ENCODE results near the gene RWDD3. TPM values are rescaled to one million over a fixed set of nuclear protein-coding genes. Genes with fewer than 3 reads are reported as not detected.

RWDD3 gene, protein sequence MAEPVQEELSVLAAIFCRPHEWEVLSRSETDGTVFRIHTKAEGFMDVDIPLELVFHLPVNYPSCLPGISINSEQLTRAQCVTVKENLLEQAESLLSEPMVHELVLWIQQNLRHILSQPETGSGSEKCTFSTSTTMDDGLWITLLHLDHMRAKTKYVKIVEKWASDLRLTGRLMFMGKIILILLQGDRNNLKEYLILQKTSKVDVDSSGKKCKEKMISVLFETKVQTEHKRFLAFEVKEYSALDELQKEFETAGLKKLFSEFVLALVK
- total RNA-seq = 10 to 100 TPM; 15.4 to 15.8 TPM

DNA sequence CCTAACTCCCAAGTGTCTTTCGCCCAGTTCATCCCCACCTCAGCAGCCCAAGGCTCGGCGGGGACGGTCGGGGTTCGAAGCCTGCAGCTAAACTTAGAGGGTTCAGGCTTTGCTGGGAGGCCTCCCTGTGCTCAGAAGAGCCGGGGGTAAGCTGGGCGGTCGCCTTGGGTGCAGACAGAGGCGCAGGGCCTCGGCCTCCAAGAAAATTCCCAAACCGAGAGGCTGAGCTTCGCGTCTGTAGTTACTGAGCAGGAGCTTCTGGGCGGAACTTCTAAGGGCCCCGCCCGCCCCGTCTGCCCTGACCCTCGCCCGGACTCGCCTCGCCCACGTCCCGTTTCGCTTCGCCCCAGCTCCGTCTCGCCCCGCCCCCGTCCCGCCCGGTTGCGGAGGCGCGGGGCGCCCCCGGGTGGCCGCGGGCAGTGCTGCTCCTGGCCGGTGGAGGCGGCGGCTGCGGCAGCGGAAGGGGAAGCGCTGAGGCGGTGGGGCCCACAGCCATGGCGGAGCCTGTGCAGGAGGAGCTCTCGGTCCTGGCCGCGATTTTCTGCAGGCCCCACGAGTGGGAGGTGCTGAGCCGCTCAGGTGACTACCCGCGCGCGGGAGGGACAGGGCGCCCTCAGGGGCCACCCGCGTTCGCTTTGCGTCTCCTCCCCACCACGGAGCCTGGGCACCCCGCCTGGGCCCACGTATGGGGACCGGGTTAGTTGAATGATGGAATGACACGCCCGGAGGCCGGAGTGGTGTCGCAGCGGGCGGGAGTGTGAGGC, at the start of gene RWDD3:
TSS of gene RWDD3 (plus strand) at position 474 of the 764 bp plus-strand sequence. CDS start at position 495, 21 bp downstream.
- peak; percentile 95 to 96 for ATAC-seq (replicated peaks in 1 of 2)
- DNase-seq = peak; percentile 93 to 97
- Mint-ChIP-seq H3K4me1 (ENCODE audit: low read depth) (peaks cover 35% of the 10 kb centered on the region), H3K9me3 (no peaks in the 10 kb centered on the region), H3K4me3 (peak within 1 kb of the TSS; percentile 90 to 97), H3K27me3 (ENCODE audit: low read depth) (peaks cover 9% of the 10 kb centered on the region), H3K36me3 (ENCODE audit: insufficient read depth in 2 of 2) (peaks cover 2% of the 10 kb centered on the region in 2 donors), H3K27ac (peak within 1 kb of the TSS; percentile 95)

DNA sequence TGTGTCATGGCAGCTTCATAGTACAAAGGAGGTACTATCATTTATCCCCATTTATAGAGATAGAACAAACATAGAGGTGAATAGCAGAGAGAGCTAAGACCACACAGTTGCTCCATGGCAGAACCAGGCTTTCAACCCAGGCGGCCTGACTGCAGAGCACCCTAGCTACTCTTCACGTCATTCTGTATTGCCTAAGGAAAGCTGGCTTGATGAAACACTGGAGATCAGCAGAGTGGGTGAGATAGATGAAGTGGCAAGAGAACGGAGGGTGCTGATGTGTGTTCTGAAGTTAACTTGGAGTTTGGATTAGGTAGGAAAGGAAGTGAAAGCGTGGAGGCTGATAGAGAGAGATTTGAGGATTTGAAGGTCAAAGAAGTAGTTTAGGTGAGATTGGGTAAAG, 47.9 kb upstream of the RWDD3 start:
- Mint-ChIP-seq H3K4me1 (ENCODE audit: low read depth) (no peaks in the 10 kb centered on the region), H3K27ac (no peak overlapping the region), H3K36me3 (ENCODE audit: insufficient read depth in 2 of 2) (no peaks in the 10 kb centered on the region), H3K4me3 (no peak overlapping the region), H3K9me3 (no peaks in the 10 kb centered on the region), H3K27me3 (ENCODE audit: low read depth) (peaks cover 28% of the 10 kb centered on the region)
- ATAC-seq (replicated peaks in 1 of 2) (no peak), DNase-seq (no peak)

DNA sequence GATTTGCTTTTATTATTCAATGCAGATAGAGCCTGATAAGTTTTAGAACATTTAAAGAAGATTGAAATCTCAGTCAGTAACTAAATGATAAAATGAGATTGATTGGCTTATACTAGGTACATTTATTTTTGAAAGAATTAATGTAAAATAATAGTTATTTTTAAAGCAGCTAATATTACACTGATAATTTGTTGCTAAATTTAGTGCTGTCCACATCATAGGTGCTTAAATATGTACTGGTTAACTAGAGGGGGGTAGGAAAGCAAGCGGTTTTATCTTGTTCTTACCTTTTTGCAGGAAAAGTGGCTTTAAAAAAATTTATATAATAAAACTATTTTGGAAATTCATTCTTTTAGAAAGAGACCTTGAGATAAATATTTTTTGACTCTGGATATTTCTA, 40.4 kb upstream of the RWDD3 start:
- peaks cover 7% of the 10 kb centered on the region for H3K27me3 Mint-ChIP-seq (ENCODE audit: low read depth)
- H3K27ac Mint-ChIP-seq = no peak overlapping the region
- no peaks in the 10 kb centered on the region for H3K4me1 Mint-ChIP-seq (ENCODE audit: low read depth)
- H3K4me3 Mint-ChIP-seq = no peak overlapping the region
- no peaks in the 10 kb centered on the region for H3K36me3 Mint-ChIP-seq (ENCODE audit: insufficient read depth in 2 of 2)
- DNase-seq = no peak
- no peak for ATAC-seq (replicated peaks in 1 of 2)
- H3K9me3 Mint-ChIP-seq = no peaks in the 10 kb centered on the region

DNA sequence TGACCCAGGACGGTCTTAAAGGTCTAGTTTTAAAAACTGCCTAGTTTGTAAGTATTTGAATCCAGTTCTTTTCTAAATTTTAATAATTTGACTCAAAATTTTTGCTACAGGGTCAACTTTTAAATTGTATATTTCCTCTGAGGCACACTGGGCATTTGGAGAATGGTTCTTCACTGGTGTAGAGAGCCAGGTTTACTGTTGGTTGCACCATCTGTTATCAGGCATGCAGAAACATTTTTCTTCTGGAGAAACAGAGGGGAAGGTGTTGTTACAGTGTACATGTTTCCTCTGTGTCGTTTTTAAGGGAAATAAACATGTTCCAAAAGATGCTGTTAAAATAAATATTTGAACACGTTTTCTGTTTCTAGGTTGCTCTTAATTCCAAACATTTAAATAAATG, 39.0 kb upstream of the RWDD3 start:
- no peaks in the 10 kb centered on the region for H3K4me1 Mint-ChIP-seq (ENCODE audit: low read depth)
- ATAC-seq (replicated peaks in 1 of 2) (no peak), DNase-seq (no peak)
- H3K4me3 Mint-ChIP-seq = no peak overlapping the region
- H3K36me3 Mint-ChIP-seq (ENCODE audit: insufficient read depth in 2 of 2) = no peaks in the 10 kb centered on the region
- H3K9me3 Mint-ChIP-seq = no peaks in the 10 kb centered on the region
- no peaks in the 10 kb centered on the region for H3K27me3 Mint-ChIP-seq (ENCODE audit: low read depth)
- no peak overlapping the region for H3K27ac Mint-ChIP-seq

DNA sequence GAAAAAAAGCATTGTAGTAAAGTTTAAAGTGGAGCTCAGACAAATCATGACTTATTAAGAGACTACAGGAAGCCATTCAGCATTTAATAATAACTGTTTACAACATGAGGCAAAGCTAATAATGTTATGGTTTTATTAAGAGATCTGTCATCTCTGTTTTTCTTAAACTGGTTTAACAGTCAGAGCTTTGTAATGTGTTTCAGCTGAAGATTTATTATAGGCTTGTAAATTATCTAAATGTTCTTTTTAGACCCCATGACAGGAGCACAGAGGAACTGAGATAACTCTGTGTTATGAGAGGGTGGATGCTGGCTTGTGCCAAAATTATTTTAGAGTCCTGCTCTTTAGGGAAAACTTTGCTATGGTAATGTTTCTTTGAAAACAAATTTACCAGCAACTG, 38.0 kb upstream of the RWDD3 start:
- ATAC-seq (replicated peaks in 1 of 2) = no peak
- Mint-ChIP-seq H3K4me3 (no peak overlapping the region), H3K36me3 (ENCODE audit: insufficient read depth in 2 of 2) (no peaks in the 10 kb centered on the region), H3K9me3 (no peaks in the 10 kb centered on the region), H3K27ac (no peak overlapping the region), H3K27me3 (ENCODE audit: low read depth) (no peaks in the 10 kb centered on the region), H3K4me1 (ENCODE audit: low read depth) (no peaks in the 10 kb centered on the region)
- DNase-seq = no peak

DNA sequence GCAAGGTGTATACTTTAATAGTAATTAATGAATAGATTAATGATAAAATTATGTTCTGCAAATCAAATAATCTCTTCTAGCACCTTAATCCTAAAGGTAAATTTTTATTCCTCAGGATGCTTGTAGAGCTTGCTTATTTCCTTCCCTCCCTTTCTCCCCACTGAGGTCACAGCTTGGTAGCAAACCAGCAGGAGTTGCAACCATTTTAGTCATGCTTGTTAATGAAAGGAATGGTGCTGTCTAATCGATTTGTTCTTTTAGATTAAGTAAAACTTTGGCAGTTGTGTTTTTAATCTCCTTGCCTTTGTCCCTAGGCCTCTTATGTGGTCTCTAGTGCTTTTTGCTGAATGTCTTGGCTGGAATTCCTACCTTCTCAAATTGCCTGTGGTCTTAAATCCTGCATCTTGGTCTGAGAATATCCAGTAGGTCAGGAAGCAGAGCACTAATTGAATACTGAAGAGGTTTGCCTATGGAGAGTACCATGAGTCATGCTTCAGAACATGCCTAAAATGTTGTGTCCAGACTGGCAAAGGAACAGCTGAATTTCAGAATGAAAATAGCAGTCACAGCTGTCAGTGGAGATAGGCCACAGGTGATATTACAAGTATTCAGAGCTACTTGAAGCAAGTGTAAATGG, 36.3 kb upstream of the RWDD3 start:
- DNase-seq = no peak
- Mint-ChIP-seq H3K4me3 (no peak overlapping the region), H3K4me1 (ENCODE audit: low read depth) (no peaks in the 10 kb centered on the region), H3K27ac (no peak overlapping the region), H3K27me3 (ENCODE audit: low read depth) (no peaks in the 10 kb centered on the region), H3K36me3 (ENCODE audit: insufficient read depth in 2 of 2) (no peaks in the 10 kb centered on the region), H3K9me3 (no peaks in the 10 kb centered on the region)
- no peak for ATAC-seq (replicated peaks in 1 of 2)

DNA sequence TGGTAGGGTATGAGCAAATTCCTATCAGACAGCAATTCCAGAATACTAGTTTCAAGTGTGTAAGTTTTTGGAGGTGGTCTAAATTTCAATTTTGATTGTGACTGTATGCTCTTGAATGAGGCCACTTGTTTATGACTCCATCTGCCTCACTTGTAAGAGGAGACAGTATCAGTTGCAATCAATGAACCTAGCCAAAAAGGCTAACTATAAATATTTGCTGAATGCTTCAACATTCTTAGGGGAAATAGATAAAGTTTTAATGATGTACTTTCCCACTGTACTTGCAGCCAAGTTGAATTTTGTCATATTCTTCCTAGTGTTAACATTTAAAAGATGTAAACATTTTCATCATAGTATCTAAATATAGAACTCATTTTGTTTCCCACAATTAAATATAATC, 32.1 kb upstream of the RWDD3 start:
- Mint-ChIP-seq H3K36me3 (ENCODE audit: insufficient read depth in 2 of 2) (no peaks in the 10 kb centered on the region), H3K27me3 (ENCODE audit: low read depth) (peaks cover 10% of the 10 kb centered on the region), H3K4me1 (ENCODE audit: low read depth) (no peaks in the 10 kb centered on the region), H3K9me3 (no peaks in the 10 kb centered on the region), H3K4me3 (no peak overlapping the region), H3K27ac (no peak overlapping the region)
- no peak for DNase-seq
- no peak for ATAC-seq (replicated peaks in 1 of 2)

DNA sequence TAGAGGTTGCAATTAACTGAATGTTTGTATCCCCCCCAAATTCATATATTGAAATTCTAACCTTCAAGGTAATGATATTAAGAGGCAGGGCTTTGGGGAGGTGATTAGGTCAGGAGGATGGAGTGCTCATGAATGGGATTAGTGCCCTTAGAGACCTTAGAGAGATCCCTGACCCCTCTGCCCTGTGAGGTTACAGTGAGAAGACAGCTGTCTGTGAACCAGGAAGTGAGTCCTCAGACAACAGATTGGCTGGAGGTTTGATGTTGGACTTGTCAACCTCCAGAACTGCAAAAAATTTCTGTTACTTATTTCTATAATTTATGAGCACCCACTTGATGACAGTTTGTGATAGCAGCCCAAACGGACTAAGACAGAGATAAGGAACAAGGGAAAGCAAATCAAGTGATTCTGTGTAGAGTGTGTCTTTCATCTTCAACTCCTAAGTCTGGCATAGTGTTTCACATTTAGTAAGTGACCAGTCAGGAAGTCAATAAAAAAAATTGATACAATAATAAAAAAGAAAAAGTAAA, 30.0 kb upstream of the RWDD3 start:
- H3K27me3 Mint-ChIP-seq (ENCODE audit: low read depth) = peaks cover 16% of the 10 kb centered on the region
- ATAC-seq (replicated peaks in 1 of 2) (no peak), DNase-seq (no peak)
- no peak overlapping the region for H3K27ac Mint-ChIP-seq
- no peaks in the 10 kb centered on the region for H3K4me1 Mint-ChIP-seq (ENCODE audit: low read depth)
- H3K36me3 Mint-ChIP-seq (ENCODE audit: insufficient read depth in 2 of 2) = no peaks in the 10 kb centered on the region
- no peaks in the 10 kb centered on the region for H3K9me3 Mint-ChIP-seq
- H3K4me3 Mint-ChIP-seq = no peak overlapping the region

DNA sequence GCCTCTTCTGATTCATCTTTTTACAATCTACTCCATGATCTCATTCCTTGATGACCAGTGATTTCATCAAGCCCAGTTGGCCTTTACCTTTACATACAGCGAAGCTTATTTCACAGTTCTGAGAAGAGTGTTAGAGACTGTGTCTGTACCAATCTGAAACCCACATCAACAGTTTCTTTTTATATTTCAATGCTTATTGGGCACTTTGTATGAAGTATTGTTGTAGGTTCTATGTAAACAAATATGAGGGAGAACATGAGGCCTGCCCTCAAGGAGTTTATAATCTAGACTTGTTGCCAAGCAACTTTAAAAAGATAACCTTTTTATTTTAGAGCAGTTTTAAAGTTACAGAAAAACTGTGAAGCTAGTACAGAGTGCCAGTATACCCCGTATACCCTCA, 27.5 kb upstream of the RWDD3 start:
- DNase-seq = no peak
- H3K27me3 Mint-ChIP-seq (ENCODE audit: low read depth) = peaks cover 16% of the 10 kb centered on the region
- no peaks in the 10 kb centered on the region for H3K9me3 Mint-ChIP-seq
- ATAC-seq (replicated peaks in 1 of 2) = no peak
- no peak overlapping the region for H3K27ac Mint-ChIP-seq
- no peaks in the 10 kb centered on the region for H3K36me3 Mint-ChIP-seq (ENCODE audit: insufficient read depth in 2 of 2)
- H3K4me3 Mint-ChIP-seq = no peak overlapping the region
- H3K4me1 Mint-ChIP-seq (ENCODE audit: low read depth) = no peaks in the 10 kb centered on the region

DNA sequence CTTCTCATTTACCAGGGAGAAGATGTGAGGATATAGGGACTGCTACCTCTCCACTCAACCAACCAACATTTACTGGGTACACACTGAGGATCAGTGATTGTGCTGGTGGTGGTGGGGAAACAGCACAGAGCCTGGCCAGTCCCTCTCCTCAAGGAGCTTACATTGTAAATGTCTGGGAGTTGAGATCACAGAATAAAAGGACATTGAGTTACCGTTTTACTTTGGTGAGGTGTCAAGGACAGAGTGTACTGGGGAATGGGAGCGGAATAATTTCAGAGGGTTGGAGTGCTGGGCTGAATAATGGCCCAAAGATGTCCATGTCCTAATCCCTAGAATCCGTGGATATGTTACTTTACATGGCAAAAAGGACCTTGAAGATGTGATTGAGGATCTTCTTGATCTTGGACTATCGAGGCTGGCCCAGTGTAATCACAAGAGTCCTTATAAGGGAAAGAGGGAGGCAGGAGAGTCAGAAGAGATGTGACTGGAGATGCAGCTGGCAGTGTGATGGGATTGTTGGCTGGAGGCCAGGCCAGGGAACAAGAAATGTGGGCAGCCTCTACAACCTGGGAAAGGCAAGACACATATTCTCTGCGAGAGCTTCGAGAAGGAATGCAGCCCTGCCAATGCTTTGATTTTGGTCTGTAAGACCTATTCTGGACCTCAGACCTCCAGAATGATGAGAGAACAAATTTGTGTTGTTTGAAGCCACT, 26.6 kb upstream of the RWDD3 start:
- peaks cover 0 to 2% of the 10 kb centered on the region in 2 donors for H3K9me3 Mint-ChIP-seq
- no peak overlapping the region for H3K27ac Mint-ChIP-seq
- H3K4me1 Mint-ChIP-seq (ENCODE audit: low read depth) = no peaks in the 10 kb centered on the region
- H3K36me3 Mint-ChIP-seq (ENCODE audit: insufficient read depth in 2 of 2) = no peaks in the 10 kb centered on the region
- H3K4me3 Mint-ChIP-seq = no peak overlapping the region
- H3K27me3 Mint-ChIP-seq (ENCODE audit: low read depth) = peaks cover 16% of the 10 kb centered on the region
- DNase-seq (no peak), ATAC-seq (replicated peaks in 1 of 2) (no peak)

DNA sequence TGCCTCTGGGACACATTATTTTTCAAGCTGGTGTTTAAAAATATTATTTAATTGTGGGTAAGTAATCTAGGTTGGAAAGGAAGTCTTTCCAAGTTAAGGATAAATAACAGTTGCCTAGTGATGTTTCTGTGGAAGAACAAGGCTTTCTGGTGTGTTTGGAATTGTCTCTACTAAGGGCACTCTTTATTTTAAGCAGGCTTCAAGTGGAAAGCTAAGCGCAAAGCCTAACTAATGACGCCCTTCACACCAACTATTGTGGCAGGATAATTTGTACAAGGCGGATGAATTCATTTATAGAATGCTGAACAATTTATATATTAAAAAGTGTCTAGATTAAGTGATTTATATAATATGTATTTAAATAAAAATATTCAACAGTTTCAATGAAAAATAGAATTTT, 25.1 kb upstream of the RWDD3 start:
- Mint-ChIP-seq H3K9me3 (peaks cover 2 to 3% of the 10 kb centered on the region in 2 donors), H3K4me3 (no peak overlapping the region), H3K27me3 (ENCODE audit: low read depth) (peaks cover 16% of the 10 kb centered on the region), H3K36me3 (ENCODE audit: insufficient read depth in 2 of 2) (no peaks in the 10 kb centered on the region), H3K27ac (no peak overlapping the region), H3K4me1 (ENCODE audit: low read depth) (no peaks in the 10 kb centered on the region)
- DNase-seq (no peak), ATAC-seq (replicated peaks in 1 of 2) (no peak)

DNA sequence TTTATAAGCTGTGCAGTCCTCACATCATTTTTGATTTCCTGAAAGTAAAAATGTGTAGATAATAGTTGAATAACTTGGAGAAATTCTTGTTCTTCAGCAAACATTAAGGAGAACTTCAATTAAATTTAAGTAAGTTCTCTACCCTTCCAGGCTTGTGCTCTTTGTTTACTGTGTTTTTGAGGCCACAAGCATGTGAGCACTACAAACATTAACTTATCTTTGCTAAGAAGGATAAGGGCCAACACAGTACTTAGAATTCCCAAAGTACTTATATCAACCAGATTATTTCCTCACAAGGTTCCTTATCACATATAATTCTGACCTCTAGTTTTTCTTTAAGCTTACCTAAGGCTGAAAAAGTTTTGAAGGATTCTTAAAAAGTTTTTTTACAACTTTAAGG, 24.7 kb upstream of the RWDD3 start:
- no peak overlapping the region for H3K27ac Mint-ChIP-seq
- peaks cover 20% of the 10 kb centered on the region for H3K27me3 Mint-ChIP-seq (ENCODE audit: low read depth)
- H3K9me3 Mint-ChIP-seq = peaks cover 2 to 3% of the 10 kb centered on the region in 2 donors
- ATAC-seq (replicated peaks in 1 of 2) (no peak), DNase-seq (no peak)
- H3K4me1 Mint-ChIP-seq (ENCODE audit: low read depth) = no peaks in the 10 kb centered on the region
- H3K4me3 Mint-ChIP-seq = no peak overlapping the region
- H3K36me3 Mint-ChIP-seq (ENCODE audit: insufficient read depth in 2 of 2) = no peaks in the 10 kb centered on the region

Data from activated T-cell treated with anti-CD3 and anti-CD28 coated beads, Interleukin-2, amount 50 U/mL, for 72 hours (primary cell).